Sigmoid colon (tissue), 3 donors: ENCODE measurements around the gene NPHP4.

Source experiments
- POLR2A ChIP-seq, 2 donors: fragments of 450-650 bp; IDR thresholded peaks; one replicate each; pipeline ENCODE4 v1.6.1; 2016; ENCODE audit warnings: antibody characterized with exemption in 2 of 2, mild to moderate bottlenecking in 2 of 2, moderate library complexity in 2 of 2
- TF ChIP-seq, protein P1 (sequence below), 4 experiments: fragments of 450-650 bp in 3 of 4; fragments of 200-600 bp in 1 of 4; IDR thresholded peaks; one replicate each; pipeline ENCODE4 v1.5.1; 2016 to 2019; ENCODE audit warnings: antibody characterized with exemption in 4 of 4, mild to moderate bottlenecking in 3 of 4, moderate library complexity in 2 of 4

DNA sequence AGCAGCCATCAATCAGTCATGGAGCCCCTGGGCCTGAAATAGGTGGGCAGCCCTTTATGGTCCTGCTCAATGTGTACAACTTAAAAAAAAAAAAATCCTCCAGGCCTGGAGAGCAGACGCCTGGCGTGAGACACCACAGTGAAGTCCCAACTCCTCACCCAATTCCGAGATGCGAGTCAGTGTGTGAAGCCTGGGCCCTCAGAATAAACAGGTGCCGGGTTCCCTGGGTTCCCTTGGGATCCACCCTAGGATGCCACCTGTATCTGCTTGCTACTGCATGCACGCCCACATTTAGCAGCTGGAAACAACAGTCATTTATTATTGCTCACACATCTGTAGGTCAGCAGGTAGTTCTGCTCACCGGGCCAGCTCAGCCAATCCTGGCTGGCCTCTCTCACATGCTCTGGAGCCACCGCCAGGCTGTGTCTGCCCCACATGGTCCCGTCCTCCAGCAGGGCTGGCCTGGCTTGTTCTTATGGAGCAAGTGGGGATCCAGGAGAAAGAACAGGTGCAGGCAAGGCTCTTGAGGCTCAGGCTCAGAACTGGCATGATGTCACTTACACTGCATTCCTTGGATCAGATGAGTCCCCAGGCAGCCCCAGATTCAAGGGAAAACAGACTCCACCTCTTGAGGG is 172.7 kb downstream of the NPHP4 start:
- TF ChIP-seq, protein P1, sequence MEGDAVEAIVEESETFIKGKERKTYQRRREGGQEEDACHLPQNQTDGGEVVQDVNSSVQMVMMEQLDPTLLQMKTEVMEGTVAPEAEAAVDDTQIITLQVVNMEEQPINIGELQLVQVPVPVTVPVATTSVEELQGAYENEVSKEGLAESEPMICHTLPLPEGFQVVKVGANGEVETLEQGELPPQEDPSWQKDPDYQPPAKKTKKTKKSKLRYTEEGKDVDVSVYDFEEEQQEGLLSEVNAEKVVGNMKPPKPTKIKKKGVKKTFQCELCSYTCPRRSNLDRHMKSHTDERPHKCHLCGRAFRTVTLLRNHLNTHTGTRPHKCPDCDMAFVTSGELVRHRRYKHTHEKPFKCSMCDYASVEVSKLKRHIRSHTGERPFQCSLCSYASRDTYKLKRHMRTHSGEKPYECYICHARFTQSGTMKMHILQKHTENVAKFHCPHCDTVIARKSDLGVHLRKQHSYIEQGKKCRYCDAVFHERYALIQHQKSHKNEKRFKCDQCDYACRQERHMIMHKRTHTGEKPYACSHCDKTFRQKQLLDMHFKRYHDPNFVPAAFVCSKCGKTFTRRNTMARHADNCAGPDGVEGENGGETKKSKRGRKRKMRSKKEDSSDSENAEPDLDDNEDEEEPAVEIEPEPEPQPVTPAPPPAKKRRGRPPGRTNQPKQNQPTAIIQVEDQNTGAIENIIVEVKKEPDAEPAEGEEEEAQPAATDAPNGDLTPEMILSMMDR (IDR thresholded peaks at IDR 0.05), result no peak
- TF ChIP-seq POLR2A (IDR thresholded peaks at IDR 0.05), result no peak
